Endometrial microvascular endothelial cells (primary cell): ENCODE measurements around the gene PSMB7. TPM values are rescaled to one million over a fixed set of nuclear protein-coding genes. Genes with fewer than 3 reads are reported as not detected.

Source experiments
- in situ Hi-C: cut with HindIII; loops from 2 replicates; pipeline ENCODE4 v1.10.0; 2017; ENCODE audit warnings: low sequenced_read_pairs, low pct_unique_long_range_greater_than_20kb; ENCODE audit errors: inconsistent ontology term
- total RNA-seq: library from RNA; depleted of rRNA; stranded (reverse); fragments of >200 nt; gene quantifications from one replicate; pipeline ENCODE4 v1.2.3, GENCODE V29; 2015; ENCODE audit errors: inconsistent ontology term

PSMB7 gene
- total RNA-seq, 1 donor from 2014 or later = 412 TPM

DNA sequence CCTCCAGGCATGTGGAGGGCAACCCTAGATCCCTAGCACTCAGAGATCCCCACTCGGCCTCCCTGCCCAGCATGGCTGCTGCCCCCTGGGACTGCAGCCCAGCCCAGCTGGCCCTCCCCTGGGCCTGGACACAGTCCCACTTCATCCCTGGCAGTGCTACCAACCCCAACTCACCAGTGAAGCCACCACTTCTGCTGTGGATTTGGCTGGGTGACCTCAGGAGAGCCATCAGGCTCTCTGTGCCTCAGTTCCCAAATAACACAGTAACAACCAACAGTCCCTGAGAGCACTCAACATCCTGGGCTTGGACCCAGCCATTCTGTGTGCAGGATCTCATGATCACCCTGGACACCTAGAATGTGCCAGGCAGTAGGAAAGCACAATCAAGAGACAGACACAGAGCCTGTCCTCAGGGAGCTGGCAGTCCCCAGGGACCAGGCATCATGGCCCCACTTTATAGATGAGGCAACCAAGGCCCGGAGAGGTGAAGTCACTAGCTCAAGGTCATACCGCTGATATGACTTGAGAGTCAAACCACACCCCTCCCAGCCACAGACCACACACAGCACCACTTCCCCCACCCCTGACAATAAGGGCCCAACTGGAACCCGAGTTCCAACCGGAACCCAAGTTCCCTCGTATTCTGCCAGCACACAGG, 4.7 kb upstream of the PSMB7 start:
- in situ Hi-C loops = no loop called here

DNA sequence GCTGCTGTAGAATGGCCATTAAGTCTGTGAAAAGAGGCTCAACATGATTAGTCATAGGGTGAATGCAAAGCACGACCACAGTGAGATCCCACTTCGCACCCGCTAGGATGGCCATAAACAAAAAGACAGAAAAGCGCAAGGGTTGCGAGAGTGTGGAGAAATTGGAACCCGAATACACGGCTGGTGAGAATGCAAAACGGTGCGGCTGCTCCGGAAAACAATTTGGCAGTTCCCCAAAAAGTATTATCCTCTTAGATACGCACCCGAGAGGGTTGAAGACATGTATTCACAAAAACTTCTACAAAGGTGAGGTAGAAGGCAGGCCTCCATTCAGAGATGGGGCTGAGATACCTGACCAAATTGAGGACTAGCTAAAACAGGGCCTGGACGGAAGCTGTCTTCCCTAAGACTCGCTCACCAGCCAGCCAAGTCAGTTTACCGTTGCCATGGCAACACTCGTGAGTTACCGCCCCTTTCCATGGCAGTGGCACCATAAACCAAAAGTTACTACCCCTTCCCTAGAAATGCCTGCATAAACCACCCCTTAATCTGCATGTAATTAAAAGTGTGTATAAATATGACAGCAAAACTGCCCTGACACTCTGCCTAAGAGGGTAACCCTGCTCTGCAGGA, 726 bp upstream of the PSMB7 start:
- in situ Hi-C loops = no loop called here

DNA sequence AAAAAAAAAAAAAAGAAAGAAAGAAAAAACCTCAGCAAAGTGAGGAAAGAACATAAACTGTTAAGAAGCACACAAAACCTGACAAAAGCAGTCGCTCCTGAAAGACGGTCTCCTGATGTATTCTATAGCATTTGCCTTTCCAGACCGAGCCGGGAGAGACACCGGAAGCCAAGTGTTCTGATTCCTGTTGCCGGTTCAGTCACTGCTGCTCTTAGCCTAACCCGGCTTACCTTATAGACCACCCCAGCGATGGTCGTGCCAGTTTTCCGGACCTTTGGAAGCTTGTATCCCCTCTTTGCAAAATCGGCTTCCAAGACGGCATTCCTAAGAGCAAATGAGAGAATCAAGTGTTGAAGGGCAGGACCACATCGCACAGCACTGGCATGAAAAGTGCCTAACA, 630 bp downstream of the PSMB7 start:
- in situ Hi-C loops = no loop called here

DNA sequence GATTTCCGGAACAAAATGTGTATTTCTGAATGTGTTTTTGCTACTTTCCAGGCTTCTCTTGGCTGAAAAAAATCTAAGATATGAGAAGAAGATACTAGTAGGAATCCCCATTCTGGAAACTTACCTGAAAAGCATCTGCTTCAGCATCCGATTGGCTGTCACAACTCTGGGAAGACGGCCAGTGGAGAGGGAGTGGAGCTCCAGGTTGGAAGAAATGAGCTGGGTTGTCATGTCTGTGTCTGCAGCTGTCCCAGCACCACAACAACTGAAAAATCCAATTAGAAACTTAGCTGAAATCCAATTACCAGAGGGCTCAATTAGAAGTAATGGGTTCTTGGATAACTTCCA, 3.0 kb downstream of the PSMB7 start:
- in situ Hi-C loops = no loop called here

DNA sequence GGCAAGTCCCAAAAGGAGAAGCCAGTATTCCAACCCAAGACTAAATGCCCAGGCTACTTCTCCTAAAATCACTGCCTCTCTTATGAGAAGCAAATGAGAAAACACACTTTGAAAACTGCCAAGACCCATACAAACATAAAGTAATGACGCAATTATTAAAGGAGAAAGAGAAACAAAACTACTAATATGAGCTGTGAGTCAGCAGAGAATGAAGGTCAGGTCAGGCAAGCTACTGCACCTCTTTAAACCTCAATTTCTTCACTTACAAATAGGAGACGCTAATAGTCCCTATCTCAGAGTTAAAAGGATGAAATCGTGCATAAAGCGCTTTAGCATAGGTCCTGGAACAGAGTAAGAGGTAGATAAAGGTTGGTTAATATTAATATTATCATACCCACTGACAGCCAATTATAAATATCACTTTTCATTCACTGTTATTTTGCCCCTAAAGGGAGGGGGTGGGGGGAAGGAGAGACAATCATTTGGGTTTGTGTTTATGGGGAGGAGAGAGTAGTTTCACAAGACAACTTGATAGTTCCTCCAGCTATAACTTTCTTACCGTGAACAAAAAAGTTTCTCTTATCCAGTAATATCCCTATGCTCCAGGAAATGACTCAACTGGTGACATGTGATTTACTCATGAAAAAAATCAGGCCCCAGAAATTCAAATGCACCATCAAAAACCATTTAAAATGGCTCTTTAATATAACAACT, 3.6 kb downstream of the PSMB7 start:
- in situ Hi-C loops = no loop called here

DNA sequence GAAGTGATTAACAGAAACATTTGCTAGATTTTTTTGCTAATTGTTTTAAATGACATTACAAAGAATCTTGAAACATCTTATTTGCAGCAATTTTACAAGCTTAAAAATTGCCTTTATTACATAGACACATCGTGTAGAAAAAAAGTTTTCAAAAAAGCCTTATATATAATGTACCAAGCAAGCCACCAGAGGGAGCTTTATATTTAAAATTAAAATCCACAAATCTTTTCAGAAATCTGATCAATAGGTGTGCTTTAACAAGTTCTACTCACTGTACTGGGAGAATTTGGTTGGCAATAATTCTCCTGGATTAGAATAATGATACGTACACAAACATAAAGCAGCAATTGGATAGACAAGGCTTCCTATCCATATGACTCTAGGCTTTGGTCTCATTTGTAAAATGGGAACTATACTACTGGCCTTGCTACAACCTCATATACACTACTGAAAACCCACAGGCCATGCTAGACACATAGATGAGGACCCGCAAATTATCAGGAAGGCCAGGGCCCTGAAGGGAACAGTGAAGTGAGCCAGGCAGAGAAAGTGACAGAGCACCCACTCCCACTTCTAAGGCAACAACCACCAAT, 4.8 kb downstream of the PSMB7 start:
- in situ Hi-C loops = no loop called here

DNA sequence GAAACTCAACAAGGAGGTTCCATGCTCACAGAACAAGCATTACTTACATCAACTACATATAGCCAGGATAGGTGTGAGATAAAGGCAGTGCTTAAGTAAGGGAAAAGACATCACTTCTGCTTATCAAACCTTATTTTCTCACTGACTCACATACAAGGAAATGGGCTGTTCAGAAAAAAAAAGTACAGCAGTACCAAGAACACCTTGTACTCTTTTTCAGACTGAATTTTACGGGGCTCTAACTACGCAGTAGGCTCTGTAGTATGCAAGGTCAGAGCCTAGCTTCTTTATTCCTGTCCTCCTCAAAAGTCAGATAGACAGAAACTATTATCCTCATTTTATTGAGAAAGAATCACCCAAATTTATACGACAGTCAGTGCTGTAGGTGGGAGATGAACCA, 5.8 kb downstream of the PSMB7 start:
- in situ Hi-C loops = no loop called here

DNA sequence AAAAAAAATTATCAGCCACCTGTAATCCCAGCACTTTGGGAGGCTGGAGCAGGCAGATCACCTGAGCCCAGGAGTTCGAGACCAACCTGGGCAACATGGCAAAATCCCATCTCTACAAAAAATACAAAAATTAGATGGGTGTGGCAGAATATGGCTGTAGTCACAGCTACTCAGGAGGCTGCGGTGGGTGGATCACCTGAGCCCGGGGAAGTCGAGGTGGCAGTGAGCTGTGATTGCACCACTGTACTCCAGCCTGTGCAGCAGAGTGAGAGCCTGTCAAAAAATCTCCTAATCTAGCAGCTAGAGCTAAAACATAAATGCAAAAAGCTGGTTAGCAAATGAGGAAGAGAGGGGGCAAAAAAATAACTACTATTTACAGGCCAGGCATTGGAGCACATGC, 12.0 kb downstream of the PSMB7 start:
- in situ Hi-C loops = no loop called here

DNA sequence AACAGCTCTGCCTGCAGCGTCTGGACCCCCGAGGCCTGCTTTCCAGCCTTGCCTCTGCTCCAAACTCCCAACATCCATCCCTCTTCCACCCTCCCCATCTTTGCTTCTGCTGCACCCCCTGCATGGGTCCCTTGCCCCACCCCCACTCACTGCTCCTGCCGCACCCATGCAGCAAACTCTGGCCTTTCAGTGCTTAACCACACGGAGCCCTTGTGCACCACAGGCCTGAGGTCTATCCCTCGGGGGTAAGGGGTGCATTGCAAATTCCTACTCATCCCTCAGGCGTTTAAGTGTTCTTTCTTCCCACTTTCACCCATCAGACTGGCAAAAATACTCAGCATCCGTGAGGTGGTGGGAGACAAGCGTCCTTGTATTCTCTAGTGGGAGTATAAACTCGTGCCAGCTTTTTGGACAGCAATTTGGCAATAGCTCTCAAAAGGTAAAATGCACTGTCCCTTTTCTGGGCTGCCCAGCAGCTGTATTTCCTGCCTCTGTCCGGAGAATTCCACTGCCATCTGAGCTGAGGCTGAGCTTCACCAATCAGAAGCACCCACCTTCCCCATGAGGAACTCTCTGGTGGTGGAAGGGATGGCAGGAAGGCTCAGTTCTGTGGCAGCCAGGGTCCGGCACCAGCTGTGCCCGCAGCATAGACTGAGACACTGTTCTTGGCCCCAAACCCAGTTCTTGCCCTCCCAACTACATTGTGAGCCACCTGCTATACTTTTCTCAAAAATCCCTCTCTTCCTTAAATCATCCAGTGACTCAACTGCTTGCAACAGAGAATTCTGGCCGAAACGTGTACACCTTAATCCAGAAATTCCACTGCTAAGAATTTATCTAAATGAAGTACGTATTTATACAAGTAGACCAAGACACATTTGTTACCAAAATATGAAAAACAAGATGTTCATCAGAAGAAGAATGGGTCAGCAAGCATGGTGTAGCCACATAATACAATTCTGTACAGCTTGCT, 15.0 kb downstream of the PSMB7 start:
- in situ Hi-C loops = no loop called here

DNA sequence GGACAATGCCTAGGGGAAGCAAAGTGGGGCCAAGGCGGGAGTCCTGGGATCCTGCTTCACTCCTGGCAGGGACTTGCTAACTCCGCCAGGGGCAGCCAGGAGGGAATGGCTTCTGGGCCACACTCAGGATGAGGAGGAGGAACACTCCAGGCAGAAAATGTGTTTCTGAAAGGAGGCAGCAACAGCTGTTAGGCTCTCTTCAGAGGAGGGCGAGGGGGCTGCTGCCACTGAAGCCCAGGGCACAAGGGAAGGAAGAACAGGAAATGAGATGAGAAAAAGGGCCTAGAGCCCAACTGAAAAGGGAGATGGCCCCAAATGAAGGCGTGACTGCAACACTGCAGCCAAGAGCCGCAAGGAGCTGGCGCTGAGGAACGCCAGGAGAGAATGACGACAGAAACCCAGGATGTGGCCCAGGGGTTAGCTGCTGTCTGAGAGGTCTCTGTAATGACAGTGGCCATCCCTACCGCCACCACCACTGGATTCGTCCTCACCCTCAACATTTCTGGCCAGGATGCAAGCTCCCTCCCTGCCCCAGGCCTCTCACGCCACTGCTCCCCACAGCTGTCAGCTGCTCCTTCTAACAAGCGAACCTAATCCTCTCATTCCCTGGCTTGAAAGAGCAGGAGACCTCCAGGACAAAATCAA, 15.8 kb downstream of the PSMB7 start:
- in situ Hi-C loops = no loop called here

DNA sequence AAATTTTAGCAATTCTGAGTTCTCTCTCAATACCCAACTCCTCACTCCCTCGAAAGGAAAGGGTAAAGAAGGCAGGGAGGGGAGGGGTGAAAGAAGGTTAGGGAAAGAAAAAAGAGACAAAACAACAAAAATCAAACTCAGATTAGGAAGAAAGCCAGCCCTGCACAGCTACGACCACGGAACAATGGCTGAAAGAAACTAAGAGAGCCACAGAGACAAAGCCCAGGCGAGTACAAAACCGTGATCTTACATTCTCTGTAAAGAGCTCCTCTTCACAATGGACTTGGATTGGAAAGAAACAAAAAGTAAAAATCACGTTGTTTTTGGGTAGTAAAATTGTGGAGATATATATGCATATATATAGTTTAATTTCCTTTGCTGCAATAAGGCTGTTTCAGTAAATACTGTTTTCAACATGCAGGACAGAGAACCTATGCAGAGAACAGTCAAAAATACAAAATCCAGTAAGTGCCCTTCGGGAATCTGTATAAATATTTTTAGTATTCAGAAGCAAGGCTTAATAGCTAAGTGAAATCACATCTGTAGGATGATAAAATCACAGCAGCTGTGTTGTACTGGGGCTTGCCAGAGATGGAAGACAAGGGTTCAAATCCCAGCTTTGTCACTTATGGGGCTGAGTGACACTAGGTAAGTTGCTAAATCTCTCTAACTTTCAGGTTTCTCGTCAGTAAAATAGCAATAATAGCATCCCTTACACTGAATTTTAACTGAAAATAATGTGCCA, 16.9 kb downstream of the PSMB7 start:
- in situ Hi-C loops = no loop called here

DNA sequence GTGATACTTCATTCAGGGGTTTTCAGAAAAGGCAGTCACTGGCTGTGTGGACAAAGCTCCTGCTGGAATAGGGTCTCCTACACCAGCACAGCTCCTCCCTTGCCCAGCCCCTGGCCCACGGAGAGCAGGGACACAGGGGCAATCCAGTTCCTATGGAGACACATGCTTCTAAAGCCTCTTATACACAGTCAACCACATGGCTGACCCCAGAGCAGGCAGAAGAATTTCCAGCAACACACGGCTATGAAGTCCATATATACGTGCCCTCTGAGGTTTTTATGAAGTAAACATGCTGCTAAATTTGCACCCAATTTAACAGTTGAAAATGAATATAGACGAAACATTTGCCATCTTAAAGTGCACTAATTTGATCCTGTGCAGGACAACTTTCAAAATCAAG, 19.4 kb downstream of the PSMB7 start:
- in situ Hi-C loops = no loop called here

DNA sequence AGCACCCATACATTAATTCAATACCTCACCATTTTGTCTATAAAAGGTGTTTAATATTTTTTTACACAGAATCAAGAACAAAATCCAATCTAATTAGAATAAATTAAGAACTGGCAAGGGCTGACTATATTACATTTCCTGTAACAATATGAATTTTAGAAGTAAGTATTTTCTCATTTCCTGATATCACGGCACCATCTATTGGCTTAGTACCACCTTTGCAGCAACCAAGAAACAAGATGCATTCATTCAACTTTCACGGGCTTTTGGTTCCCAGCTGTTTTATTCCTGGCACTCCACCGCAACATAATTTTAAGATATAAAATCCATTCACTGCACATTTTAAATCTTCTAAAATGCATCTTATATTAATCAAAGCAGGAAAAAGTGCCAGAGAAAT, 20.6 kb downstream of the PSMB7 start:
- in situ Hi-C loops = no loop called here

DNA sequence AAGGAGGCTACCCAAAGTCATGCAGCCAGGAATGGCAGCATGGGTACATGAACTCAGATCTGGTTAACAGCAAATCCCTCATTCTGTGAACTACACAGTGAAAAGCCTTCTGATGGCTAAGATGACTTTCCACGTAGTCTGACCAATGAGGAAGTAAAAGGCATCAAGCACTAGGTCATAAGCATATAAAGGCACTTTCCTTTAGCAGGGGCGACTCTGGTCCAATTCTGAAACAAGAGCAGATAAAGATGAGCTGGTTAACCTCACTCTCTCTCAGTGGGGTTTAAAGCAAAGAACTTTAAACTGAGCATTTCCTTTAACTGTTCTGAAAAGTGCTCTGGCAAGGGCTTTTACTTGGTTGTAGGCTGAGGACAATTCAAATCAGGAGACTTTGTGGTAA, 21.1 kb downstream of the PSMB7 start:
- in situ Hi-C loops = no loop called here

DNA sequence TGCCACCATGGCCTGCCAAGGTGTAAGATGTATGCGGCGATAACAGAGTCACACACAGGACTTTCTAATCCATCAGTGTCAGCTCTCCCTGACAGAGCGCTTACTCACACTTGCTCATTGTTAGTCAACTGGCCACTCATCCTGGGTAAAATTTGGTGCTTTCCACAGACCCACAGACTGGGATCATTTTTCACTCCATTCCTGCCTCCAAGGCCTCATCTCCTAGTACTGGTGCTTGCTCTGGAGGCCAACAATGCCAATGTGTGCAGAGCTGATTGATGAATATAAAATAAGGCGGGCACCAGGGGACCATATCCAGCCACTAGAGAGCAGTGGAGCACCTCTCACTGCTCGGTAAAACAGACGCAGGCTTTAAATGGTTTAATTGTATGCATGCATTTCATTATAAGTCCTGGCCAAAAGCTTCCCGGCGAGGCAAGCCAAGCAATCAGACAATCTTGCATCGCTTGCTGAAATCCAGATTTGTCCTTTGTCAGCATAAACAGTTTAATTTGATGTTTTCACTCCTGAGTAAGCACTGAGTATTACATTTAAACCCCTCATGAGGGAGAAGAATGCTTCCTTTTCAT, 22.3 kb downstream of the PSMB7 start:
- in situ Hi-C loops = no loop called here

DNA sequence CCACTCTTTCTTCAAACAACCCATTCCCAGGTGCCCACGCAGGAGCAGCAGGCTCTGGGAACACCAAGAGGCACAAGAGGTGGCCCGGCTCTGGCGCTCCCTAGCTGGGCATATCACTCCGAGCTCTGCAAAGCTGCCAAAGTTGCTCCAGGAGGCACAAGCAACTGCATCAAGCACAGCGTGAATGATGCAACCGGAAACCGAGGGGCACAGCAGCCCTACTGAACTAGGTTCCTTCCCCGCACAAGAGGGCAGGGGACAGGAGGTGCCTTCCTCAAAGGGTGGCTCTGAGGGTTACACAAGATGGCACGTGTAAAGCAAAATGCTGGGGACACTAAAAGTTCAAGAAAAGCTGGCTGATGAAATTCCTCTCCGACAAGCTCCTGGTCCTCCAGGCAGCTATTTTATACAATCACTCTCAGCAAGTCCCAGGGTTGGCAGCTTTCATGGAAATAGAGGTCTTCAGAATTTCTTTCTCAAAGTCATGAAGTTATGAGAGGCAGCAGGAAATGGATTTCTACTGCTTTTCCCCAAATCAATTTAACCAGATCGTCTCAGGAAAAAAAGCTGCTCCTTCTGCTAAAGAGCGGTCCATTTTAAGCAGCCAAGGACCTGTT, 22.9 kb downstream of the PSMB7 start:
- in situ Hi-C loops = no loop called here
